ENCODE results near the gene RAP1GAP2.

GRCh38 chr17:2802574-2802973, 6.3 kb downstream of the RAP1GAP2 start:
- TF ChIP-seq CTCF (IDR thresholded peaks at IDR 0.05; ENCODE audit: low read length) (no peak), EZH2 (optimal IDR thresholded peaks at IDR 0.05; ENCODE audit: low read depth, low read length) (no peak), EZH2phosphoT487 (IDR thresholded peaks at IDR 0.05; ENCODE audit: low read length) (no peak)

Measured in MM.1S (cell line).